RWPE2 (cell line): ENCODE results near the gene JAML.

Experiments
- ATAC-seq: fragments of 200-7000 bp; cut with Tn5 transposase; 3 replicates; pipeline ENCODE4 v1.9.1; 2021; ENCODE audit warnings: low read depth
- DNase-seq: peaks from one replicate; pipeline ENCODE4 v3.0.0-alpha.2; 2020; ENCODE audit warnings: low spot score
- H3K27ac ChIP-seq: fragments of 450-650 bp; 2 replicates; pipeline ENCODE4 v1.5.1; 2017; ENCODE audit warnings: mild to moderate bottlenecking; ENCODE audit not compliant: poor library complexity, severe bottlenecking
- H3K27me3 ChIP-seq: fragments of 250-450 bp; sonication (Bioruptor Pico); 2 replicates; pipeline ENCODE4 v1.5.1; 2021; ENCODE audit warnings: mild to moderate bottlenecking, moderate library complexity; ENCODE audit not compliant: insufficient read depth, poor library complexity, severe bottlenecking
- H3K36me3 ChIP-seq: fragments of 250-450 bp; sonication (Bioruptor Pico); 2 replicates; pipeline ENCODE4 v1.5.1; 2020; ENCODE audit warnings: low read depth, mild to moderate bottlenecking, moderate library complexity
- H3K4me1 ChIP-seq: fragments of 250-450 bp; sonication (Bioruptor Pico); 2 replicates; pipeline ENCODE4 v1.5.1; 2021; ENCODE audit warnings: mild to moderate bottlenecking, moderate library complexity; ENCODE audit not compliant: insufficient read depth, poor library complexity, severe bottlenecking
- H3K4me3 ChIP-seq: fragments of 250-450 bp; sonication (Bioruptor Pico); 2 replicates; pipeline ENCODE4 v1.5.1; 2021; ENCODE audit warnings: mild to moderate bottlenecking, moderate library complexity; ENCODE audit not compliant: severe bottlenecking
- H3K9me3 ChIP-seq: fragments of 250-450 bp; sonication (Bioruptor Pico); 2 replicates; pipeline ENCODE4 v1.5.1; 2021; ENCODE audit warnings: mild to moderate bottlenecking, moderate library complexity; ENCODE audit not compliant: severe bottlenecking
- TF ChIP-seq, protein P1 (sequence below): fragments of 450-650 bp; IDR thresholded peaks from one replicate; pipeline ENCODE4 v1.5.1; 2017; ENCODE audit warnings: mild to moderate bottlenecking, moderate library complexity; ENCODE audit not compliant: poor library complexity, severe bottlenecking

Gene JAML

DNA sequence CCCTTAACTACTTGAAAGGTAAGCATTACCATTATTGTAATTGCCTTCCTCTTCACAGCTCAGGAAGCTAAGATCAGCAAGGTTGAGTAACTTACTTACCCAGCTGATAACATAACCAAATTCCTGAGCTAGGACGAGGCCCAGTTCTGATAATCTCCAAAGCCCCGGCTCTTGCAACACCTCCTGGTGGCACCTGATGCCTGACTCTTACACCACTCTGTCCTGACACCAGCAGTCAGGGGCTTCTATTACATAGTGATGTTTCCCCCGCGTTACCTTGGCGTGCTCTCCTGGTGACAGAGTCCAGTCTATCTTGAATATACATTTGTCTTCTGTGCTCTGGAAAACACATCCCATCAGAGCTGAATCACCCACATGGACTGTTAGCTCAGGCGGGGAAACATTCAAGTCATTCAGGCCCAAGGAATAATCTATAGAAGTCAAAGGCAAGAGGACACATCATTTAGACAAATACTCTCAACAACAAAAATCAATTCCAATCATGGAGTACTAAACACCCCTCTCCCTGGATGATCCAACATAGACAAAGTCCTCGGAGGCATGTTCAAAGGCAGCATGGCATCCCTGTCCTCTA, 12.6 kb downstream of the JAML start:
- no peak for ATAC-seq
- Histone ChIP-seq H3K36me3 (no peaks in the 10 kb centered on the region), H3K4me3 (no peak overlapping the region), H3K27me3 (no peaks in the 10 kb centered on the region), H3K9me3 (no peaks in the 10 kb centered on the region), H3K27ac (no peak overlapping the region), H3K4me1 (no peaks in the 10 kb centered on the region)
- no peak for DNase-seq
- TF ChIP-seq, protein P1, sequence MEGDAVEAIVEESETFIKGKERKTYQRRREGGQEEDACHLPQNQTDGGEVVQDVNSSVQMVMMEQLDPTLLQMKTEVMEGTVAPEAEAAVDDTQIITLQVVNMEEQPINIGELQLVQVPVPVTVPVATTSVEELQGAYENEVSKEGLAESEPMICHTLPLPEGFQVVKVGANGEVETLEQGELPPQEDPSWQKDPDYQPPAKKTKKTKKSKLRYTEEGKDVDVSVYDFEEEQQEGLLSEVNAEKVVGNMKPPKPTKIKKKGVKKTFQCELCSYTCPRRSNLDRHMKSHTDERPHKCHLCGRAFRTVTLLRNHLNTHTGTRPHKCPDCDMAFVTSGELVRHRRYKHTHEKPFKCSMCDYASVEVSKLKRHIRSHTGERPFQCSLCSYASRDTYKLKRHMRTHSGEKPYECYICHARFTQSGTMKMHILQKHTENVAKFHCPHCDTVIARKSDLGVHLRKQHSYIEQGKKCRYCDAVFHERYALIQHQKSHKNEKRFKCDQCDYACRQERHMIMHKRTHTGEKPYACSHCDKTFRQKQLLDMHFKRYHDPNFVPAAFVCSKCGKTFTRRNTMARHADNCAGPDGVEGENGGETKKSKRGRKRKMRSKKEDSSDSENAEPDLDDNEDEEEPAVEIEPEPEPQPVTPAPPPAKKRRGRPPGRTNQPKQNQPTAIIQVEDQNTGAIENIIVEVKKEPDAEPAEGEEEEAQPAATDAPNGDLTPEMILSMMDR: no peak

DNA sequence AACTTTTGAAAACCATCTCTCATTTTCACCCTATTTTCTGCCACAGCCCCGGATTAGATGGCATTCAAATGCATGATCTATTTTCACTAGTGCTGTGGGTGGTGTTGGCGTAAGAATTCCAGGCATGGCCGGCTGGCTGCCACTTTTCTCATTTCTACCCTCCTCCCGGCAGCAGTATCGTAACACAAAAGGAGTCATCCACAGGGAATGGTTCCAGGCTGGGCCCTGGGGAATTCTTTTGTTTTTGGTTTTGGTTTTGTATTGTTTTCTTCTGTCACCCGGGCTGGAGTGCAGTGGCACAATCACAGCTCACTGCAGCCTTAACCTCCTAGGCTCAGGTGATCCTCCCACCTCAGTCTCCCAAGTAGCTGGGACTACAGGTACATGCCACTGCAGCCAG, 13.8 kb downstream of the JAML start:
- ATAC-seq: no peak
- TF ChIP-seq, protein P1: no peak
- Histone ChIP-seq H3K36me3 (no peaks in the 10 kb centered on the region), H3K4me1 (no peaks in the 10 kb centered on the region), H3K4me3 (no peak overlapping the region), H3K9me3 (no peaks in the 10 kb centered on the region), H3K27me3 (no peaks in the 10 kb centered on the region), H3K27ac (no peak overlapping the region)
- DNase-seq: no peak

DNA sequence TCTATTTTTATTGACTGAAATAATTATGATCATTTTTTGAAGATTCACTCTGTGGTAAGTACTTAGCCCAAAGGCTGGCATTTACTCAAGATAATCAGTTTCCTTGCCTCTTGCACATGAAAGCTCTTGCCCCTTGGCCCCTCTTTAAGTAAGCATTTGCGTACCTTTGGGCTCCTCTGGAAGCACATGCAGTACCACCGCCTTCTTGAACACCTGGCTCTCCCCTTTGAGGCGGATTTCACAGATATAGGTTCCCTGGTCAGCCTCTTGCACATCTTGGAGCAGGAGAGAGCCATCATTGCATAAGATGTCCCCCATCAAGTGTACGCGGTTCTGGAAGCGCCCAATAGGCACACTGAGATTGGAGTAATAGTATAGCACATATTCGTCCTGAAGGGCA, 14.5 kb downstream of the JAML start:
- no peaks in the 10 kb centered on the region for H3K36me3 ChIP-seq
- H3K9me3 ChIP-seq: no peaks in the 10 kb centered on the region
- DNase-seq (no peak), ATAC-seq (no peak)
- H3K4me3 ChIP-seq: no peak overlapping the region
- H3K27me3 ChIP-seq: no peaks in the 10 kb centered on the region
- H3K4me1 ChIP-seq: no peaks in the 10 kb centered on the region
- no peak overlapping the region for H3K27ac ChIP-seq
- TF ChIP-seq, protein P1: no peak

DNA sequence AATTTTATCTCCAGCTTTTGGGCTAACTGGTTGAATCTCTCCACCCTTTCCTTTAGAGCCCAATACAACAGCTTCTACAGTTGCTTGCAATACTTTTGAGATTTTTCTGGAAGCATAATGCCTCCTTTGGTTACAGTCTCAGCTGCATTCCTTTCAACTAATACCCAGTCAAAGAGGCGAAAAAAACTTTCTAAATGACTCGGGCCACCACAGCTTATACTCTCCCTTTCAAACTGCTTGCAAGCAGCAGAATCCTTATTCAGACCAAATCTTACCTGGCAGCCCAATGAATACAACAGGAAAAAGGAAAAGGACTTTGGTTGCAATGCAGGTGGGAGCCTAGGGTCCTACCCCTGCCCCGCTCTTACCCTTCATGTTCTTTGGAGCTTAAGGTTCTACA, 15.8 kb downstream of the JAML start:
- no peak for ATAC-seq
- H3K27me3 ChIP-seq: no peaks in the 10 kb centered on the region

DNA sequence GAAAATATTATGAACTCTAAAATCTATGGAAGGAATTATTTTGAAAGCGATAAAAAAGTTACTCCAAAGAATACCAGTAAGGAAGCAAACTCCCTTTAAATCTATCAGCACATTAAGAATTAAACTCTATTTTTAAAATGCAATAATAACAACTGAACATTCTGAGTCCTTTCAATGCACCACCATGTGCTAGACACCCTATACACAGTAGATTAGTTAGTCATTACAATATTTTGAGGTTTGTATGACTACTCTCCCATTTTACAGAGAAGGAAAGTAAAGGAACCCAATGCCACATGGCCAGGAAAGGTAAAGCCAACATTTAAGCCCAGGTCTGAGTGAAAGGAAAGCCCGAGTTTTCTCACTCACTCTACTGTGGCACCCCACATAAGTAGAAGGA, 17.7 kb downstream of the JAML start:
- TF ChIP-seq, protein P1: no peak
- Histone ChIP-seq H3K9me3 (no peaks in the 10 kb centered on the region), H3K36me3 (no peaks in the 10 kb centered on the region), H3K4me3 (no peak overlapping the region), H3K27me3 (no peaks in the 10 kb centered on the region), H3K27ac (no peak overlapping the region), H3K4me1 (no peaks in the 10 kb centered on the region)
- no peak for DNase-seq
- ATAC-seq: no peak

More for the DNA sequence above, 15.8 kb downstream of the JAML start:
- H3K9me3 ChIP-seq: no peaks in the 10 kb centered on the region
- no peak overlapping the region for H3K27ac ChIP-seq
- H3K4me1 ChIP-seq: no peaks in the 10 kb centered on the region
- no peak overlapping the region for H3K4me3 ChIP-seq
- DNase-seq: no peak
- H3K36me3 ChIP-seq: no peaks in the 10 kb centered on the region
- TF ChIP-seq, protein P1: no peak
